HG02884 (cell line): ENCODE data around the gene ZNF367.

Experiments
- ATAC-seq: cut with Tn5 transposase; IDR thresholded peaks from one replicate; pipeline ENCODE4 v1.9.1; 2021; ENCODE audit warnings: mild to moderate bottlenecking, moderate library complexity; ENCODE audit not compliant: unreplicated experiment

ZNF367 gene

DNA sequence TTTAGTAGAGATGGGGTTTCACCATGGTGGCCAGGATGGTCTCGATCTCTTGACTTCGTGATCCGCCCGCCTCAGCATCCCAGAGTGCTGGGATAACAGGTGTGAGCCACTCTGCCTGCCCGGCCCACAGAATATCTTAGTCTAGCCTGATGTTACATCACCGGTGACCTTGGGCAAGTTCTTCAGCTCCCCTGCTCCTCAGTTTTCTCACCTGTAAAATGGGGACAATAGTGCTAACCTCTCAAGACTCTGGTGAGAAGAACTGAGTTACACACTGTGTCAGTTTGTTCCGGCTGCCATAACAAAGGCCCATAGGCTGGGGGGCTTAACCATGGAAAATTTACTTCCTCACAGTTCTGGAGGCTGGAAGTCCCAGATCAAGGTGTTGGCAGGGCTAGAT lies 19.3 kb upstream of the ZNF367 start:
- ATAC-seq = no peak

DNA sequence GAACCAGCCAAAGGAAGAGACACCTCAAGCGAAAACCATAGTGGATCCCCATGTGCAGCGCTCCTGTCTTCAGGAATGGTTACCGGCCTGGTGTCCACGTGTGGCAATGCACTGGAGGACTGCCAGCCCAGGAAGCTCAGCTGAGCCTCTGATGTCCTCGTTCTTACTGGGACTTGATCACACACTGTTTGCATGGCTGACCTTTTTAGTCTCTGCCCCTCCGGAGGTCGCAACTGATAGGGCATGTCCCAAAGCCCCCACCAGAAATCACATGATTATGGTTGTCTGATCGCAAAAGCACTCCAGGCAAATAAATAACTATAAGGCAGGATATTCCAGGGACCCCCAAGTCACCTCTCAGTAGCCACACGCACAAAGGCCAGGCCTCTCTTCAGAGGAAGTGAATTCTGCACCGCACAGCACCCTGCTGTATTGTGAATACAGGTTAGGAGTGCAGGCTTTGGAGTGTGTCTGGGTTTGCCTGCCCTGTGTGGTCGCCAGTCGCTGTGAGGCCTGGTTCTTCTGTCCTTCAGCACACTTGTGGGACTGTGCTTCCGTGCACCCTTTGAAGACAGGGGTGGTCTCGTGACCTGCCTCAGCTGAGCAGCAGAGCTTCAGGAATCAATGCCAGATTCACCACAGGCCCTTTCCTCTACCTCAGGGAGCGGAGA lies 18.4 kb upstream of the ZNF367 start:
- ATAC-seq = no peak

DNA sequence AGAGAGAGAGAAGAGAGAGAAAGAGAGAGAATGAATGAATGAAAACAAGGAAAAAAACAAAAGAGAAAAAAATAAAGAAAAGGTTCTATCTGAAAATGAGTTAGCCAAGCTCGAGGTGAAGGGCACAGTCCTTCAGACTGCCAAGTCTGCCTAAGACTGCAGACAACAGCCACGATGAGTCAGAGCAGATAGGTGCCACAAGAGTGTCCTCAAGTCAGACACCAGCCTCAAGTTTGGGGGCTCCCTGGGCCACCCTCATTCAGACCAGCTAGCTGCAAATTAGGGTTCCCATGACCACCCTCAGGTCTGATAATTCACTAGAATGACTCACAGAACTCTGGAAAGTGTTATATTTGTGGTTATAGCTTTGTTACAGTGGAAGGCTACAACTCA lies 17.9 kb upstream of the ZNF367 start:
- ATAC-seq = no peak

DNA sequence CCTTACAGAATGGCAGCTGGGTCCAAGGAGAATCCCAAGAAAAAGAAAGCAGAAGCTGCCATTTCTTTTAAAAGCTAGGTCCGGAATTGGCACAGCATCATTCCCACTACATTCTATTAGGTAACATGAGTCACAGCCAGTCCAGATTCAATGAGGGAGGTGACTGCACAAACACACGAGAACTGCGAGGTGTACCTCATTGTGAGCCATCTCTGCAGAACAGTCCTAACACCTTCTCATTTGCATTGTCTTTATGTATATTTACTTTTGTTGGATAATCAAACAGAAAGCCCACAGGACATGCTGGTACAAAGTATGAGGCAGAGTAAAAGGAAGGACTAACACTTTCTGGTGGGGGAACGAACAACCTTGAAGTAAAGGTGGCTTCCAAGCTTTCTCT lies 17.2 kb upstream of the ZNF367 start:
- no peak for ATAC-seq

DNA sequence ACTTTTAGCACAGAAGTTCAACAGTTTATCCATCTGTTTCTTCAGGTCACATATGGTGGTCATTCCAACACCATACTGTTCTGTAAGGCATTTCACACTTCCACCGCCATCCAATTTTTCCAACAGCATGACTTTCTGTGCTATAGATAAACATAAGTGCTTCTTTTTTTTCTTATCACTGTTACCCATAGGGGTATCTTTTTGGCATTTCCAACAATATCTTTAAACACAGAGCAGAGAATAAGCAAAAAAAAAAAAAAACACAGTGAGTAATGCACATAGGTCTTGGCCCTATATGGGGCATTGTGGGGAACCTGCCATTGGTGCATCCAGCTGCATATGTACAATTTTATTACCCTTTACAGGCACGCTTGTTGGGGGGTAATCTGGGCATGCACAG lies 12.2 kb upstream of the ZNF367 start:
- ATAC-seq = no peak

DNA sequence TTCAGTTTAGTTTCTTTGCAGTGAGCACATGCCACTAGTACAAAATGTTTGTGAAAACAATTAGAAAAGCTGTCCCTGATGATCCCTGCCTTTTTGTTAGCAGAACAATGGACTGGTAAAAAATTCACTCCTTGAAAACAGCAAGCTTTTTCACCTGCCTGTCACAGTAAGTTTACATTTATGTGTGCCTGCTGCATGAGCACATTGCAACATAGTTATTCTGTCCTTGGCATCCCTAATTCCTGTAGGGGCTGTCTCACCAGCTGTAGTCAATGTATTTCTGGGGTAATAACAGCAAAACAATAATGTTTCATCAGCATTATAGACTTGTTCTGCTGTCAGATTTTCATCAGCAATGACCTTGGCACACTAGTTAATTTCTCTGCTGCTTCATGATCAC lies 11.6 kb upstream of the ZNF367 start:
- no peak for ATAC-seq

DNA sequence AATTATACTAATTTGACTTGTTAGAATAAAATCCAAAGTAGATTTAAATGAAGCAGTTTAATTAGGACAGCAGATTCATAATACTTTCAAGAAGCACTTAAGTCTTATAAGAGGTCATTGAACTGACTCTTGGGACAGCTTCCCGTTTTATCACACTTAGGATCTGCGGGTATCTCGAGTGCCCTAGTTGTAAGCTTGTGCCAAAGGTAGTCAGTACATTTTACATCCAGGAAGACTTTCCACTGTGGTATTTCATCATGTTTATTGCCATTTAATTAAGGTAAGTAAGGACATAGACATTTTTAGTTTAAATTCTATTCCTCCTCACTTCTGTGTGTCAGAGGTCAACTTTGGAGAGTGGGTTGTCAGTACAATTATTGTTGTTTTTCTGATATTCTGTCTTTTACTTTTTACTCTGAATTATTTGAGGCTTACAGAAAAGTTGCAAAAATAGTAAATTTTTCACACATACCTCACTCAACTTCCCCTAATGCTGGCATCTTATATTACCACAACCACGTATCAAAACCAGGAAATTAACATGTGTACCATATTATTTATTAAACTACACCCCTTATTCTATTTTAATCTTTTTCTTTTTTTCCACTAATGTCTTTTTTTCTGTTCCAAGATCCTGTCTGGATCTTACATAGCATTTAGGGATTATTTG lies 7.5 kb upstream of the ZNF367 start:
- ATAC-seq = no peak

DNA sequence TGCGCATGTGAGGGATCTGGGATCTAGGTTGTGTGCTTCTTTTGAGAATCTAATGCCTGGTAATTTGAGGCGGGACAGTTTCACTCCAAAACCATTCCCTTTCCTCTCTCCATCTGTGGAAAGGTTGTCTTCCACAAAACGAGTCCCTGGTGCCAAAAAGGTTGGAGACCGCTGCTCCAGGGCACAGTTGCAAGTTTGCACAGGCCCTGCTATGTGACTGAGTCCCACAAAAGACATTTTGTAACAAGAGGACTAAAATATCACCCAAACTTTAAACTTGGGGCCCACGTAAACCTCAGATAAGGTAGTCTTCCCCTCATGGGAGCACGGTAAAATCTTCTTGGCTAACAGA lies 5.8 kb upstream of the ZNF367 start:
- ATAC-seq = no peak

DNA sequence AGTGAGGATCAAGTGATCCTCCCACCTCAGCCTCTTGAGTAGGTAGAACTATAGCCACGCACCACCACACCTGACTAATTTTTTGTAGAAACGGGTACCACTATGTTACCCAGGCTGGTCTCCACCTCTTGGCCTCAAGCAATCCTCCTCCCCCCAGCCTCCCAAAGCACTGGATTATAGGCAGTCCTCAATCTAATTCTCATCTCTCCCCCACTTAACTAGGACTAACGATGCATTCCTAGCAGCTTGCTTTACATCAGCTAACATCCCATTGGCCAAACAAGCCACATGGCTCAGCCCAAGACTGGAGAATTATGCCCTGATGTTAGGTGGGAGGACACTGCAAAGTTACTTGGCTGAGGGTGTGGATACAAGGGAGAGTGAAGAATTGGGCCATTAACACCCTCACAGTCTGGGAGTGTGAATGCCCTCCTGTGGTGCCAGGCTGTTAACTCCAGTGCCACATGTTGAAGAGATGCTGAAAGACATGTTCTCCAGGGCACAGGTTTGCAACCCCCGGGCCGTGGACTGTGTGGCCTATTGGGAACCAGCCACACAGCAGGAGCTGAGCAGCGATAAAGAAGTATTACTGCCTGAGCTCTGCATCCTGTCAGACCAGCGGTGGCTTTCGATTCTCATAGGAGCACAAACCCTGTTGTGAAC lies 5.3 kb upstream of the ZNF367 start:
- ATAC-seq = no peak

DNA sequence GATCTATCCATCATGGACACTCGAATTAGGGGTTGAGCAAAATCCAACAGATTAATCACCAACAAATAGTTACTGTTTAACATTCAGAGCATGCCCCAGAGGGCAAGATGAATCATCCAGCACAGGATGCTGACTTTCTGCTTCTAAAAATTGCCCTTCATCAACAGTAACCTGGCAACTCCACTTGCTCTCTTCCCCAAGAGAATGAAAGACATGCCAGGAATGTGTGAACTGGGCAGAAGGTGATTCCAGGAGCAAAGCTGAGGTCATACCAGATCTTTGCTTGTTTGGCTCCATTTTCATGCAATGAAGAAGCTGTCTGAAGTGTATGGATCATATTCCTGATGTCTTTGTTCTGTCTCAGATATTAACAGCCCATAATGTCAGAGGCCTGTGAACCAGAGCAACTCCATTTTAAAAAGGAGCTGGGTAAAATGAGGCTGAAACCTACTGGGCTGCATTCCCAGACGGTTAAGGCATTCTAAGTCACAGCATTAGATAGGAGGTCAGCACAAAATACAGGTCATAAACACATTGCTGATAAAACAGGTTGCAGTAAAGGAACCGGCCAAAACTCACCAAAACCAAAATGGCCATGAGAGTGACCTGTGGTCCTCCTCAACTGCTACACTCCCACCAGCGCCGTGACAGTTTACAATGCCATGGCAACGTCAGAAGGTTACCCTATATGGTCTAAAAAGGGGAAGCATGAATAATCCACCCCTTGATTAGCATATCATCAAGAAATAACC lies 2.5 kb upstream of the ZNF367 start:
- no peak for ATAC-seq

DNA sequence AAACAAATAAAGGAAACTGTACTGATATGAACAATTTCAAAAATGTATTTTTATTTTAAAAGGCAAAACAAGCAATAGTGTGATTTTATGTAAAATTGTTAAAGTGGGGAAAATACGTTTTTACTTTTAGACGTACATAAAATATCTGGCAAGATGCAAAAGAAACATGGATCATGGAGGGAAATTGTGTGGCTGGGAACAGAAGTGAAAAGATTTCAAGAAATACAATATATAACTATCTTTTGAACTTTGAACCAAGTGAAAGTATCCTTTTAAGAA lies 1.5 kb upstream of the ZNF367 start:
- no peak for ATAC-seq

DNA sequence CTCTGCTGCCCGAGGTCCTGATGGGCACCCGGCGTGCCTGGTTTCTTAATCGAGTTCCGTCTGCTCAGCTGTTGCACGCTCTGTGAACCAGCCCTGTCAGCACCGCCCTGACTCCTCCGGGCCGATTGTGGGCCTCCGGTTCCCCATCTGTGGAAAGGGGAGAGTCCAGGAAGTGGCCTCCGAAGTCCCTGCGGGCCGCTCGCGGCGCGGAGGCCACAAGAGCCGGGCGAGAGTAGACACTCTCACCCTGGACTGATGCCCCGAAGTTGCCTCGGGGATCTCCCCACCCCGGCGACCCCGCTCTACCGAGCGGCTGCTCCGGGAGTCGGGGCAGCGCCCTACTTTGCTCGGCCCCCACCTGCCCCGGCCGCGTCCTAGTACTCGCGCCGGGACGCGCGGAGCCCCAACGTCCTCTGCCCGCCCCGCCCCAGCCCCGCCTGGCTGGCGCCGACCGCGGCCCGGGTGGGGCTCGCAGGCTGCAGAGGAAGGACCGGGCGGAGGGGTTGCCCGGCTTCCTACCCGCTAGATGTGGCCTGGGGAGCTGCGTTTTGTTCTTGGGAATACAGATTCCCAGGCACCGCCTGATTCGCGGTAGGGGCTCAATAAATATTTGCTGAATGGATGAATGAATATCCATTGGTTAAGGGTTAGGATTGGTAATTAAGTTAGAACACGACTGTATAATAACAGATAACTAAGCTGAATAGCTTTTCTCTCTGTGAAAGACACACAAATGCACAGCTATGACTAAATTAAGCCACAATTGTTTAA lies 935 bp upstream of the ZNF367 start:
- ATAC-seq = peak; percentile 28

DNA sequence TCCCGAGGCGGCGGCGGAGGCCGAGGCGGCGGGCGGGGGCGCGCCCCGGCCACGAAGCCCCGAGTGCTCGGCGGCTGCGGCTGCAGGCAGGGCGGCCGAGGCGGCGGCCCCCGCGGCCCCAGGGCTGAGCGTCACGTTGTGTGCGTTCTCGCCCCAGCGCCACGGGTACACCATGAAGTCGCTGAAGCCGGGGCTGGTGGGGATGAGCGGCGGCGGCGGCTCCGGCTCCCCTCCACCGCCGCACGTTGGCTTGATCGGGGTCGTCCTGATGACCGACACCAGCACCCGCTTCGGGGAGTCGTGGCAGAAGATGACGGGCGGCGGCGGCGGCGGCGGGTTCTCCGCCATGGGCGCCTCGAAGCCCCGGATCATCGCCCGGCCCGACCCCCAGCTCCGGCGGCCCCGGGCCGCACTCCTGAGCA lies 498 bp downstream of the ZNF367 start:
- no peak for ATAC-seq

DNA sequence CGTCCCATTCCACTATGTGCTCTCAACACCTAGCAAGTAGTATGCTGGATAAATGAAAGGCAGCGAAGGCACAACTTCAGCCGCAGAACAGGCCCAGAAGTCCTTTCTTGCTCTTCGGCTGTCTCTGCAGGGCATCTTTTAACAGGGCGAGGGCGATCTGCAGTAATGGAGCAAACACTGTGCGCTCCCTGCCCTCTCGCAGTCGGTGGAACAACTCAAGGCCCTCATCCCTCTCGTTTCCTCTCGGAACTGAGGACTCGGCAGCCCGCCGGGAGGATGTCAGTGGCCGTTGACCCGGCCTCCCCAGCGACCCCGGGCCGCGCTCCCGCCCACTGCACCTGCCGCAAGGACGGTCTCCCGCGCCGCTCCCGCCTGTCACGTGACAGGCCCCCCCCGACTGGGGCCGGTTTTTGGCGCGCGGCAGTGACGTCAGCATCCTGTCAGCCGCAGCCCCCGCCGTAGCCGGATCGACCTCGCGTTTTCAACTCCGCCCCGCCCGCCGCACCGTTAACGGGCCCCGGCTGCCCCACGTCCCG lies 1.1 kb downstream of the ZNF367 start:
- no peak for ATAC-seq

DNA sequence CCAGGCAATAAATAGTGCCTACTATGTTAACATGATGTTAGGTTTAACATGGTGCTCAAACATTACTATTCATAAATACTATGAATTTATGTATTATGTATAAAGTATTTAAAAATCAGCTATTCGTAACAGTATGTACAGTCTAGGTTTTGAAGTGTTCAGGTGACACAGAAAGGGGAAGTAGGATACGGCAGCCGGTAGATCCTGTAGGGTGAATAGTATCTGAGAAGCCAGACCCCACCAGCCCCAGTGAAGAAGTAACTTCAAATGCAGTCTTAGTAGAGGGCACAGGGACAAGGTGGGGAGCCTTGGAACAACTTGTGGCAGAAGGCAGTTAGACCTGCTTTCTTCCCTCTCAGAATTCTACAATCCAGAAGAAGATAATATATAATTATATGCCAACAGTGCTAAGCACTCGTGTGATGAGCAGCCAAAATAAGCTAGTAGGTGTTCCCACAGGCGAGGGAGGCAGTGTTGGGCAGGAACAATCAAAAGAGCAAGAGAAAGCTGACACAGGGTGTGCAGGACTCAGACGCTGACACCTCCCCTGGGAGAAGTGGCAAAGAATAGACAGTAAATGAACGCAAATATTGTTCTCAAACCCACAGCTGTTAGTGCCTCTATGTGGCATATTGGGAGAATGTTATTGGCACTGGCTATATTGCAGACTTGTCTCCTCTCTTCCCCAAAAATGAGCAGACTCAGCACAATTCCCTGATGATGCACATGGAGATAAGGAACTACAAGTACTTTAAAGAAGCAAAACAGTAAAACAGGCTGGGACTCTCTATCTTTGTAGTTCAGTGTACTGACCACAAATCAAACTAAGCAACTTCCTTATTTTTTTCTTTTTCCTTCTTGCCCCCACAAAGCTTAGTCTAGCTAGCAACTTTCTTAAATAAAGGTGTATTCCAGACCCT lies 4.6 kb downstream of the ZNF367 start:
- ATAC-seq = no peak

DNA sequence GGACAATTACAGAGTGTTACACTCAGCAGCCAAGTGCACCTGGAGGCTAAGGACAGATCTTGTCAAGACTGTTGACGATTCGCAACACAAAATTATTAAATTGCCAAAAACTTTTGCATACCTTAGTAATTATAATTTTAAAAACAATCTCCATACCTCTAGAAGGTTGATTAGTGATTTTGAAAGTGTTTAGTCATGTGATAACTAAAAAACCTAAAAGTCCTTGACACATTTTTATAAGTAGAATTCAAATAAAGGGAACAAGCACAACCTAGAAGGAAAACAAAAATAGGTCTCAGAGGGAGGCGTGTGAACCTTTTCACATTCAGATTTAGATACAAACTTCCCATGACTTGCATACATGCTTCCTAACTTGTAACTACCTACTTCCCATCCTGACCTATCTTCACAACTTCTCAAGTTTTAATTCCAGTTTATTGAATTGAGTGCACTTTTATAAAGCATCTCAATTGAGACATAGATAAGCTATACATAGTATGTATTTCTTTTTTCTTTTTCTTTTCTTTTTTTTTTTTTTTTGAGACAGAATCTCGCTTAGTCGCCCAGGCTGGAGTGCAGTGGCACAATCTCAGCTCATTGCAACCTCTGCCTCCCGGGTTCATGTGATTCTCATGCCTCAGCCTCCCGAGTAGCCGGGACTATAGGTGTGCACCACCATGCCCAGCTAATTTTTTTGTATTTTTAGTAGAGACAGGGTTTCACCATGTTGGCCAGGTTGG lies 5.8 kb downstream of the ZNF367 start:
- no peak for ATAC-seq

DNA sequence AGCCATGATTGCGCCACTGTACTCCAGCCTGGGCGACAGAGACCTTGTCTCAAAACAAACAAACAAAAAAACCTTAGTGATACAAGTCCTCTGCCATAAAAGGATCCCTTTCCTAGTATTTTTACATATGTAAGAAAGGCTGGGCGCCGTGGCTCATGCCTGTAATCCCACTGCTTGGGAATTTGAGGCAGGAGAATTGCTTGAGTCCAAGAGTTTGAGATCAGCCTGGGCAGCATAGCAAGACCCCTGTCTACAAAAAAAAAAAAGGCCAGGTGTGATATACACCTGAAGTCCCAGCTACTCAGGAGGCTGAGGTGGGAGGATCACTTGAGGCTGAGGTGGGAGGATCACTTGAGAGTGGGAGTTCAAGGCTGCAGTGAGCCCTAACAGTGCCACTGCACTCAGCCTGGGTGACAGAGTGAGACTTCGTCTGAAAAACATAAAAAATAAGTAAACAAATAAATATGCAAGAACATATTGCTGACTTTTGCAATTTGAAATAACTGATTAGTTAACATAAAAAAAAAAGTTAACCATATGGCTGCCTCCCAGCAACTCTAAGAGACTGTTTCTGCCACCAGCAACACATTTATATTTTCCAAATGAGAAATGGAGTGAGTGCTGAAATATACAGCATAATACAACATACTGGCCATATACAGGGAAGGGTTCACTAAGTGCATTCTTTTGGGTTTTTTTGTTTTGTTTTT lies 6.9 kb downstream of the ZNF367 start:
- ATAC-seq = no peak

DNA sequence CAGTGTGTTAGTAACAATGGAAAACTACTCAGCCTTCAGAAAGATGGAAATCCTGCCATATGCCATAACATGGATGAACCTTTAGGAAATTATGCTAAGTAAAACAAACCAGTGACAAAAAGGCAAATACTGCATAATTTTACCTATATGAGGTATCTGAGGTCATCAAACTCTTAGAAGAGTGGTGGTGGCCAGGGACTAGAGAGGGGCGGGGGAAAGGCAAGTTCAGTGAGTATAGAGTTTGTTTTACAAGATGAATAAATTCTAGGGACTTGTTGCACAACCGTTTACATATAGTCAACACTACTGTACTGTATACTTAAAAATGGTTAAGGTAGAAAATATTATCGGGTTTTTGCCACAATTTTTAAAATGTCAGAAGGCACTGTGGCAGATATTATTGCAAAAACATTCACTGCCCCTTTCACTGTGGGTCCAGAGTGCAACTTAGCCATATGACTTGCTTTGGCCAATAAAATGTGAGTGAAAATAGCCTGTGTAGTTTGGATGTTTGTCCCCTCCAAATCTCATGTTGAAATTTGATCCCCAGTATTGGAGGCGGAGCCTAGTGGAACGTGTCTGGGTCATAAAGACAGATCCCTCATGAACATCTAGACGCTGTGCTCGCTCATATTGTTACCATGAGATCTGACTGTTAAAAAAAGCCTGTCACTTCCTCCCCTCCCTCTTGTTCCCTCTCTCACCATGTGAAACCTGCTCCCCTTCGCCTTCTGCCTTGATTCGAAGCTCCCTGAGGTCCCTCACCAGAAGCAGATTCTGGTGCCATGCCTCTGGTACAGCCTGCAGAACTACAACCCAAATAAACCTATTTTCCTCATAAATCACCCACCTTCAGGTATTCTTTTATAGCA lies 9.5 kb downstream of the ZNF367 start:
- no peak for ATAC-seq
